ENCODE measurements around the gene RETN.

Gene RETN

DNA sequence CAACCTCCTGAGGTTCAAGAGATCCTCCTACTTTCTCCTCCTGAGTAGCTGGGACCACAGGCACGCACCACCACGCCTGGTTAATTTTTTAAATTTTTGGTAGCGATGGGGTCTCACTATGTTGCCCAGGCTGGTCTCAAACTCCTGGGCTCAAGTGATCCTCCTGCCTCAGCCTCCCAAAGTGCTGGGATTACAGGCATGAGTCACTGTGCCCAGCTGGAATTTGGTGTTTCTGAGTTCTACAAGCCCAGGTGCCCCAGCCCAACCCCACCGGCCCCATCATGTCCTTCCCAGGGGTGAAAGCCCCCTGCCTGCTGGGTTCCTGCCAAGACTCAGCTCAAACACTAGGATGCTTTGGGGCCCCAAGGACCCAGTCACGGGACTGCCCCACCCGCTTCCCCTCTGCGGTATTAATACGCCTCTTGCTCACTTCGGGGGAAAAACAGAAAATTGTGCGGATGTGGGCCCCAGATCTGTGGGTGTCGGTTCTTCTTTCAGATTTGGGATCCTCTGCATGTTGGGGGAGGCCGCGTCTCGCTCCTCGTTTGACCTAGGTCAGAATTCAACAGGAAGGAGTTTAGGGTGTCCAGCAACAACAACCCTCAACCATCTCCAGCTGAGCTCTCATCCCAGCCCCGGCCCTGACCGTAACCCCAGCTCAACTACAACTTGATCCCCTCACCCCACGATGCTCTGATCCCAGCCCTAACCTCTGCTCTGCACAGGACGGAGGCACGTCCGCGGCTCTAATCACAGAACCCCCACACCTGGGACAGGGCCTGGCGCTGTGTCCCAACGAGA, 36.7 kb downstream of the RETN start:
- in situ Hi-C loops (cut with MboI; ENCODE audit: low sequenced_read_pairs): no loop called here

DNA sequence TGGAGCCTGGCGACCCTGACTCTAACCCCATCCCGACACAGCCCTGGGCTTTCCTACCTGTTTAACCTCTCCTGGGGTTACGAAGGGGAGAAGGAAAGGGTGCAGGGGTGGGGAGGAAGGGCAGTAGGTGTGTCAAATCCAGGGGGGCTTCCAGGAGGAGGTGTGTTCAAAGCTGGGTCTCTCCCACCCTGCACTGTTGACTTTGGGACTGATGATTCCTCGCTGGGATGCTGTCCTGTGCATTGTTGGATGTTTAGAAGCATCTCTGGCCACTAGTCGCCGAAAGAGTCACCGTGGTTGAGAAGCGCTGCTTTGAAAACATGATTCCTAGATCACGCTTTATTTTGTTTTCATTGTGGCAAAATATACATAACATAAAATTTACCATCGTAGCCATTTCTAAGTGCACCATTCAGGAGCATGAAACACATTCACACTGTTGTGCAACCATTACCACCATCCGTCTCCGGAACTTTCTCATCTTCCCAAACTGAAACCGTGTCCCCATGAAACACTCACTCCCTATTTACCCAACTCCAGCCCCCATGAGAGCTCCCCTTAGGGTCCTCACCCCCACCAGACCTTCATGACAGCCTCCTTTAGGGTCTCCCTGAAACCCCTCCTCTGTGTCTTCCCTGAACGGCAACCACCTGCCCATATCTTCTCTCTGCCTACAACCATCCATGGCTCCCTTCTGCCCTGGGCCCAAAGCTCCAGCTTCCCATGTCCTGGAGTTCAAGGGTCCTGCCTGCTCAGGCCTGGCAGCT, 37.5 kb downstream of the RETN start:
- in situ Hi-C loops (cut with MboI; ENCODE audit: low sequenced_read_pairs): no loop called here

GRCh38 chr19:7706955-7707456, 38.2 kb downstream of the RETN start:
- in situ Hi-C loops (cut with MboI; ENCODE audit: low sequenced_read_pairs): no loop called here

DNA sequence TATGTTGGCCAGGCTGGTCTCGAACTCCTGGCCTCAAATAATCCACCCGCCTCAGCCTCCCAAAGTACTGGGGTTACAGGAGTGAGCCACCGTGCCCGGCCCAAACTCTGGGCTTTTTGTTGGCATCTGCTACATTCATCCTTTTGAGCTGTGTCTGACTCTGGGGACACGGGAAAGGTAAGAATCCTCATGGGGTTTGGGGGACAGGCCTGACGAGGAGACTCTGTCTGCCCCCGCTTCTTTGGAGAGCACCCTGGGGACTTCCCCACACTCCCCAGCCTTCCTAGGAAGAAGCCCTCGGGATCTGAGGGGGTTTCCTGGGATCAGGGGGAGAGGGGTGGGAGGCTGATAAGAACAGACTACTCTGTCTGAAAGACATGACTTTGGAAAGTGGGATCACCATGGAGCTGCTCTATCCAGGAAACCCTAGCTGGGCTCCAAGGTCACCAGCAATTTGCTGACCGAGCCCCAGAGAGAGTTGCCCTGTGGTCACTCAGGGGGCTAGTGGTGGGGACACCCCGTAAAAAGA, 41.1 kb downstream of the RETN start:
- in situ Hi-C loops (cut with MboI; ENCODE audit: low sequenced_read_pairs): no loop called here

DNA sequence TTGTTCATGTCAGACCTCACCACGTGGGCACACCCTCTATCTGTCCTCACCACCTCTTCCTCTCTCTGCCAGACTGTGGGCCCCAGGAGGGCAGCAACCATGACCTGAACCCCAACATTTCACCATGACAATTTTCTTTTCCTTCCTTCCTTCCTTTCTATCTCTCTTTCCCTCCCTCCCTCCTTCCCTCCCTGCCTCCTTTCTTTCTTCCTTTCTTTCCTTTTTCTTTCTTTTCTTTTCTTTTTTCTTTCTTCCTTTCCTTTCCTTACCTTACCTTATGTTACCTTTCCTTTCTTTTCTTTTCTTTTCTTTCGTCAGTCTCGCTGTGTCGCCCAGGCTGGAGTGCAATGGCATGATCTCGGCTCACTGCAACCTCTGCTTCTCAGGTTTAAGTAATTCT, 41.8 kb downstream of the RETN start:
- in situ Hi-C loops (cut with MboI; ENCODE audit: low sequenced_read_pairs): no loop called here

DNA sequence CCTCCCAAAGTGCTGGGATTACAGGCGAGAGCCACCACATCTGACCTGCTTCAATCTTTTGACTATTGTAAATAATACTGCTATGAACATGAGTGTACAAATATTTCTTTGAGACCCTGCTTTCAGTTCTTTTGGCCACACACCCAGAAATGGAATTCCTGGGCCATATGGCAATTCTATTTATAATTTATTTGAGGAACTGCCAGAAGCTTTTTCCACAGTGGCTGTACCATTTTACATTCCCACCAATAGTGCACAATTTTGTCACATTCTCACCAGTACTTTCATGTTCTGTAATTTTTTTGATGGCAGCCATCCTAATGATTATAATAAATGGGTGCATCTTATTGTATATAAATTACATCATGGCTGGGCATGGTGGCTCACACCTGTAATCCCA, 46.8 kb downstream of the RETN start:
- in situ Hi-C loops (cut with MboI; ENCODE audit: low sequenced_read_pairs): no loop called here

- in situ Hi-C loops (cut with MboI; ENCODE audit: low sequenced_read_pairs): no loop called here
Observed at GRCh38 chr19:7716762-7717161, 47.9 kb downstream of the RETN start.

GRCh38 chr19:7718668-7719067, 49.8 kb downstream of the RETN start:
- in situ Hi-C loops (cut with MboI; ENCODE audit: low sequenced_read_pairs): no loop called here

All from HL-60/S4 treated with retinoic acid at 250 ng/mL for 4 days and 3 days (cell line).